Ascending aorta (tissue), 2 donors: ENCODE results near the gene CDK18. TPM values are rescaled to one million over a fixed set of nuclear protein-coding genes. Genes with fewer than 3 reads are reported as not detected.

ENCODE experiments used
- DNase-seq, 2 donors: peaks; one replicate each; pipeline ENCODE4 v3.0.0-alpha.2; 2019; ENCODE audit warnings: low spot score in 2 of 2
- H3K27ac ChIP-seq, 2 donors: fragments of 200-600 bp; sonication (generic); one replicate each; pipeline ENCODE4 v1.5.1; 2016 to 2017; ENCODE audit warnings: mild to moderate bottlenecking in 1 of 2
- H3K27me3 ChIP-seq: fragments of 200-600 bp; sonication (generic); one replicate; pipeline ENCODE4 v1.5.1; 2017
- H3K36me3 ChIP-seq, 2 donors: fragments of 200-600 bp; sonication (generic); one replicate each; pipeline ENCODE4 v1.5.1; 2016
- H3K4me1 ChIP-seq, 2 donors: fragments of 200-600 bp; sonication (generic); one replicate each; pipeline ENCODE4 v1.5.1; 2016 to 2017; ENCODE audit warnings: mild to moderate bottlenecking in 1 of 2
- H3K4me3 ChIP-seq, 2 donors: fragments of 200-600 bp; sonication (generic); one replicate each; pipeline ENCODE4 v1.5.1; 2016 to 2017; ENCODE audit warnings: mild to moderate bottlenecking in 1 of 2
- H3K9me3 ChIP-seq, 2 donors: fragments of 200-600 bp; sonication (generic); one replicate each; pipeline ENCODE4 v1.5.1; 2016
- intact Hi-C: fragments of 100-400 bp; cut with DNase I; formaldehyde crosslinking; loops from one replicate; pipeline ENCODE4 v1.15.1; 2023
- total RNA-seq: library from RNA; depleted of rRNA; stranded (reverse); fragments of >200 nt; gene quantifications from one replicate; pipeline ENCODE4 v1.1.0, GENCODE V29; 2016
- TF ChIP-seq, protein P1 (sequence below), 3 experiments: fragments of 200-600 bp in 2 of 3; fragments of 450-650 bp in 1 of 3; sonication (generic) in 2 of 3; IDR thresholded peaks; one replicate each; pipeline ENCODE4 v1.5.1; 2016 to 2019; ENCODE audit warnings: antibody characterized with exemption in 3 of 3, mild to moderate bottlenecking in 1 of 3, moderate library complexity in 1 of 3

Gene CDK18
- total RNA-seq, 1 donor from 2014 or later = 70.0 TPM

DNA sequence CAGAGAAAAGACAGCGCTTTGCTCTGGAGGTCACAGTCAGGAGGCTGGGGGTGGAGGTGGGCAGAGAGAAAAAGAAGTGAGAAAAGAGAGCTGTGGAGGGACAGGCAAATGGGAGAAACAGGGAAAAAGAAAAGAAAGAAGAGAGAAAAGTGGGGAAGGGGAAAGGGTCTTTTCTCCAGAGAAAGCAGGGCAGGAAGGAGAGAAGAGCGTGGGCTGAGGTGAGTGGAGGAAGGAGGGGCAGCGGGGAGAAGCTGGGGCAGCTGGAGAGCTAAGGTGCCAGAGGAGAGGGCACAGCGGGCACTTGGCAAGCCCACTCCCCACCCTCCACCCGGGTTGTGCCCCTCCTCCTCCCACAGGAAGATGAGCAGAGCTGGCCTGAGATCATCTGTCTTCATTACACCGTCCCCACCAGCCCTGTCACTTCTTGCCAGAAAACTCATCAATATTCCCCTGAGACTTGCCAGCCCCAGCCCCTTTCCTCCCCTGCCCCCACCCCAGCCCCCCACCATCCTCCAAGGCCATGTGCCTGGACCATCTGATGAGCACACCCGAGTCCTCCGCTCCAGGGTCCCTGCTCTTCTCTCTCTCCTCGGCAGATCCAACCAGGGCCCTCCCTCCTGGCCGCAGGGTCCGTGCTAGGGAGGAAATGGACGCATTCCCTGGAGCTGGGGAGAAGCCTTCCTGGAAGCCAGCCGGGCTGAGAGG, 31.6 kb upstream of the CDK18 start:
- Histone ChIP-seq H3K4me1 (peaks cover 0 to 3% of the 10 kb centered on the region in 2 donors), H3K27ac (no peak overlapping the region), H3K27me3 (no peaks in the 10 kb centered on the region), H3K9me3 (peaks cover 0 to 7% of the 10 kb centered on the region in 2 donors), H3K36me3 (no peaks in the 10 kb centered on the region), H3K4me3 (no peak overlapping the region)
- no peak for DNase-seq
- intact Hi-C loops = no loop called here
- TF ChIP-seq, protein P1, sequence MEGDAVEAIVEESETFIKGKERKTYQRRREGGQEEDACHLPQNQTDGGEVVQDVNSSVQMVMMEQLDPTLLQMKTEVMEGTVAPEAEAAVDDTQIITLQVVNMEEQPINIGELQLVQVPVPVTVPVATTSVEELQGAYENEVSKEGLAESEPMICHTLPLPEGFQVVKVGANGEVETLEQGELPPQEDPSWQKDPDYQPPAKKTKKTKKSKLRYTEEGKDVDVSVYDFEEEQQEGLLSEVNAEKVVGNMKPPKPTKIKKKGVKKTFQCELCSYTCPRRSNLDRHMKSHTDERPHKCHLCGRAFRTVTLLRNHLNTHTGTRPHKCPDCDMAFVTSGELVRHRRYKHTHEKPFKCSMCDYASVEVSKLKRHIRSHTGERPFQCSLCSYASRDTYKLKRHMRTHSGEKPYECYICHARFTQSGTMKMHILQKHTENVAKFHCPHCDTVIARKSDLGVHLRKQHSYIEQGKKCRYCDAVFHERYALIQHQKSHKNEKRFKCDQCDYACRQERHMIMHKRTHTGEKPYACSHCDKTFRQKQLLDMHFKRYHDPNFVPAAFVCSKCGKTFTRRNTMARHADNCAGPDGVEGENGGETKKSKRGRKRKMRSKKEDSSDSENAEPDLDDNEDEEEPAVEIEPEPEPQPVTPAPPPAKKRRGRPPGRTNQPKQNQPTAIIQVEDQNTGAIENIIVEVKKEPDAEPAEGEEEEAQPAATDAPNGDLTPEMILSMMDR (IDR thresholded peaks at IDR 0.05) = no peak

DNA sequence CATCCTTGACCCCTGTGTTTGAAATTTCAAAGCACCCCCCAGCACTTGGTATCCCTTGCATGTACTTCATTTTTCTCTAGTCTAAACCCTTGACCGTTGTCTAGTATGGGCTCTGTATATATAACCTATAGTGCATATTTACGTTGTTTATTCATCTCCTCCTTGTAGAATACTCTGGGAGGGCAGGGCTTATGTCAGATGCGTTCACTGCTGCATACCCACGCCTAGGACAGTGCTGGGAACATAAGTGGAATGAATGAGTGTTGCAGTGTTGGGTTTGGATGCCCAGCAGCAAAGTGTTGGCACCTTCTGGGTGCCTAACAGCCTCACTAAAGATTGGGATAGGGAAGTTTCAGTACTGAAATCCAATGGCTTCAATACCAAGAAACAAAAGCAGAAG, 31.0 kb upstream of the CDK18 start:
- no peaks in the 10 kb centered on the region for H3K27me3 ChIP-seq
- no peak for DNase-seq
- no peak overlapping the region for H3K27ac ChIP-seq
- H3K4me1 ChIP-seq = peaks cover 0 to 3% of the 10 kb centered on the region in 2 donors
- H3K9me3 ChIP-seq = peaks cover 0 to 7% of the 10 kb centered on the region in 2 donors
- intact Hi-C loops = no loop called here
- no peak overlapping the region for H3K4me3 ChIP-seq
- no peaks in the 10 kb centered on the region for H3K36me3 ChIP-seq
- TF ChIP-seq, protein P1 (IDR thresholded peaks at IDR 0.05) = no peak

DNA sequence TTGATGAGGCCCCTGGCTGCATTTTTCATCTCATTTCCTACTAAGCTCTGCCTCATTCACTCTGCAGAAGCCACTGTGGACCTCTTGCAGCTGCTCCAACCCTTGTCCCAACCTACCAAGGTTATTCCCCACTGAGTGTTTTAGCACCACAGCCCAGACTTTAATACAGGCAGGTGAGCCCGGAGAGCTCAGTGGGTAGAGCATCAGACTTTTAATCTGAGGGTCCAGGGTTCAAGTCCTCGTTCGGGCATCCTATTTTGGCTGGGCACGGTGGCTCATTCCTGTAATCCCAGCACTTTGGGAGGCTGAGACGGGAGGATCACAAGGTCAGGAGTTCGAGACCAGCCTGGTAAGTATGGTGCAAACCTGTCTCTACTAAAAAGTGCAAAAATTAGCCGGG, 30.5 kb upstream of the CDK18 start:
- no peak overlapping the region for H3K4me3 ChIP-seq
- no peaks in the 10 kb centered on the region for H3K36me3 ChIP-seq
- no peak overlapping the region for H3K27ac ChIP-seq
- intact Hi-C loops = no loop called here
- H3K27me3 ChIP-seq = no peaks in the 10 kb centered on the region
- H3K9me3 ChIP-seq = peaks cover 0 to 7% of the 10 kb centered on the region in 2 donors
- peaks cover 0 to 3% of the 10 kb centered on the region in 2 donors for H3K4me1 ChIP-seq
- DNase-seq = no peak
- TF ChIP-seq, protein P1 (IDR thresholded peaks at IDR 0.05) = no peak

DNA sequence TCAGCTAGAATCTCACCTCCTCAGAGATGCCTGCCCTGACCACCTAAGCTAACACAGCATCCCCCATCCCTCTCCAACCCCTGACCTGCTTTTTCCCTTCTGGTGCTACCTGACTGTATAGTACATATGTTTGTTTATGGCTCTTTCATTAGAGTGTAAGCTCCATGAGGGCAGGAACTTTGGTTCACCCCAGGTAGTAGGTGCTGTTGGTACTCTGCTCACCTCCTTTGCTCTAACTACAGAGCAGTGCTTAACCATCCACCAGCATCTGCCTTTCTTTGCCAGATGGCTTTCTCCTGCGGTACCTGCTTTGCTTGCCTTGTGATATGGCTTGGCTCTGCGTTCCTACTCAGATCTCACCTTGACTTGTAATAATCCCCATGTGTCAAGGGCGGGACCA, 29.9 kb upstream of the CDK18 start:
- no peak overlapping the region for H3K27ac ChIP-seq
- intact Hi-C loops = no loop called here
- TF ChIP-seq, protein P1 (IDR thresholded peaks at IDR 0.05) = no peak
- no peaks in the 10 kb centered on the region for H3K36me3 ChIP-seq
- H3K4me3 ChIP-seq = no peak overlapping the region
- H3K9me3 ChIP-seq = peaks cover 0 to 7% of the 10 kb centered on the region in 2 donors
- no peaks in the 10 kb centered on the region for H3K27me3 ChIP-seq
- no peak for DNase-seq
- peaks cover 0 to 3% of the 10 kb centered on the region in 2 donors for H3K4me1 ChIP-seq

DNA sequence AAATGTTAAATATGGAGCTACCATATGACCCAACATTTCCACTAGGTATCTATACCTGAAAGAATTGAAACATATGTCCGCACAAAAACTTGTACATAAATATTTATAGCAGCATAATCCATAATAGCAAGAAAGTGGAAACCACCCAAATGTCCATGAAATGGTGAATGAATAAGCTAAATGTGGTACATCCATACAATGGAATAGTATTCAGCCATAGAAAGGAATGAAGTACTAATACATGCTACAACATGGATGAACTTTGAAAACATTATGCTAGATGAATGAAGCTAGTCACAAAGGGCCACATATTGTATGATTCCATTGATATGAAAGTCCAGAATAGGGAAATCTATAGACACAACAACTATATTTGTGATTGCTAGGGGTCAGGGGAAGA, 28.6 kb upstream of the CDK18 start:
- H3K36me3 ChIP-seq = no peaks in the 10 kb centered on the region
- intact Hi-C loops = no loop called here
- H3K9me3 ChIP-seq = peaks cover 0 to 7% of the 10 kb centered on the region in 2 donors
- no peak for DNase-seq
- H3K27ac ChIP-seq = no peak overlapping the region
- H3K4me3 ChIP-seq = no peak overlapping the region
- TF ChIP-seq, protein P1 (IDR thresholded peaks at IDR 0.05) = no peak
- no peaks in the 10 kb centered on the region for H3K27me3 ChIP-seq
- H3K4me1 ChIP-seq = peaks cover 0 to 3% of the 10 kb centered on the region in 2 donors
